H9 (cell line): Measurements from ENCODE around the gene PSMG2. TPM values are rescaled to one million over a fixed set of nuclear protein-coding genes. Genes with fewer than 3 reads are reported as not detected.
"Not testable (repeated sequence)": the region's sequence is repeated elsewhere in the genome, so short reads cannot be mapped to it uniquely, and the experiment has no call there.

Source experiments
- DNase-seq: peaks from one replicate; pipeline ENCODE4 v3.0.0-alpha.2; 2017
- H2AFZ ChIP-seq: one replicate; pipeline ENCODE4 v1.6.1; 2013; ENCODE audit warnings: mild to moderate bottlenecking, low read length, control low read depth, moderate library complexity
- H2AK5ac ChIP-seq: 2 replicates; pipeline ENCODE4 v1.6.1; 2013; ENCODE audit warnings: low read length, control low read depth, mixed read lengths; ENCODE audit not compliant: insufficient read length
- H2BK120ac ChIP-seq: one replicate; pipeline ENCODE4 v1.6.1; 2013; ENCODE audit warnings: low read depth, mild to moderate bottlenecking, low read length, control low read depth, inconsistent platforms; ENCODE audit not compliant: poor library complexity, severe bottlenecking
- H2BK12ac ChIP-seq: 2 replicates; pipeline ENCODE4 v1.6.1; 2013; ENCODE audit warnings: low read length, control low read depth, mixed read lengths, low read depth; ENCODE audit not compliant: insufficient read length
- H2BK15ac ChIP-seq: 2 replicates; pipeline ENCODE4 v1.6.1; 2013; ENCODE audit warnings: low read depth, low read length, control low read depth
- H2BK20ac ChIP-seq: one replicate; pipeline ENCODE4 v1.6.1; 2013; ENCODE audit warnings: low read depth, mild to moderate bottlenecking, low read length, control low read depth, inconsistent platforms; ENCODE audit not compliant: poor library complexity, severe bottlenecking
- H2BK5ac ChIP-seq: 2 replicates; pipeline ENCODE4 v1.6.1; 2013; ENCODE audit warnings: low read length, control low read depth, mixed read lengths; ENCODE audit not compliant: insufficient read length
- H3K14ac ChIP-seq: 2 replicates; pipeline ENCODE4 v1.6.1; 2013; ENCODE audit warnings: low read length, control low read depth; ENCODE audit not compliant: insufficient read depth
- H3K18ac ChIP-seq: 2 replicates; pipeline ENCODE4 v1.6.1; 2013; ENCODE audit warnings: low read depth, mild to moderate bottlenecking, mixed read lengths, low read length, control low read depth; ENCODE audit not compliant: insufficient read length
- H3K23ac ChIP-seq: 2 replicates; pipeline ENCODE4 v1.6.1; 2013; ENCODE audit warnings: low read length, control low read depth, mixed read lengths, low read depth; ENCODE audit not compliant: insufficient read length
- H3K23me2 ChIP-seq: 2 replicates; pipeline ENCODE4 v1.6.1; 2013; ENCODE audit warnings: low read depth, mild to moderate bottlenecking, mixed read lengths, low read length, control low read depth; ENCODE audit not compliant: insufficient read length, poor library complexity, severe bottlenecking
- H3K27ac ChIP-seq: 2 replicates; pipeline ENCODE4 v1.5.1; 2013; ENCODE audit warnings: low read length, control low read depth, mixed read lengths, low read depth; ENCODE audit not compliant: insufficient read length
- H3K27me3 ChIP-seq: 2 replicates; pipeline ENCODE4 v1.6.1; 2013; ENCODE audit warnings: low read length, control low read depth, inconsistent platforms; ENCODE audit not compliant: insufficient read depth
- H3K4ac ChIP-seq: 2 replicates; pipeline ENCODE4 v1.6.1; 2013; ENCODE audit warnings: low read depth, mild to moderate bottlenecking, control low read depth, inconsistent platforms, low read length, moderate library complexity
- H3K4me1 ChIP-seq: 2 replicates; pipeline ENCODE4 v1.6.1; 2013; ENCODE audit warnings: low read length, control low read depth, inconsistent platforms; ENCODE audit not compliant: insufficient read depth
- H3K4me2 ChIP-seq: 2 replicates; pipeline ENCODE4 v1.6.1; 2013; ENCODE audit warnings: low read length, control low read depth, mixed read lengths; ENCODE audit not compliant: insufficient read length, insufficient read depth
- H3K56ac ChIP-seq: 2 replicates; pipeline ENCODE4 v1.6.1; 2013; ENCODE audit warnings: low read depth, mild to moderate bottlenecking, mixed read lengths, low read length, control low read depth; ENCODE audit not compliant: insufficient read length
- H3K79me1 ChIP-seq: 2 replicates; pipeline ENCODE4 v1.6.1; 2013; ENCODE audit warnings: low read depth, mild to moderate bottlenecking, moderate library complexity, low read length, control low read depth, inconsistent platforms; ENCODE audit not compliant: insufficient read depth, poor library complexity, severe bottlenecking
- H3K79me2 ChIP-seq: 2 replicates; pipeline ENCODE4 v1.6.1; 2013; ENCODE audit warnings: low read length, control low read depth, inconsistent platforms; ENCODE audit not compliant: insufficient read depth
- H3K9ac ChIP-seq: 2 replicates; pipeline ENCODE4 v1.6.1; 2013; ENCODE audit warnings: low read length, control low read depth, mixed read lengths; ENCODE audit not compliant: insufficient read length; ENCODE audit errors: extremely low read depth
- H3K9me3 ChIP-seq: one replicate; pipeline ENCODE4 v1.6.1; 2013; ENCODE audit warnings: low read depth, low read length, inconsistent platforms; ENCODE audit not compliant: control insufficient read depth
- H3T11ph ChIP-seq: one replicate; pipeline ENCODE4 v1.6.1; 2013; ENCODE audit warnings: mild to moderate bottlenecking, low read length, control low read depth, inconsistent platforms
- H4K20me1 ChIP-seq: one replicate; pipeline ENCODE4 v1.6.1; 2013; ENCODE audit not compliant: control insufficient read depth, insufficient read length, insufficient read depth
- H4K5ac ChIP-seq: 2 replicates; pipeline ENCODE4 v1.6.1; 2013; ENCODE audit warnings: low read depth, mild to moderate bottlenecking, mixed read lengths, low read length, control low read depth; ENCODE audit not compliant: insufficient read length
- H4K8ac ChIP-seq: replicated peaks from 2 replicates; pipeline ENCODE4 v1.6.1; 2013; ENCODE audit warnings: low read length, control low read depth, mixed read lengths, low read depth; ENCODE audit not compliant: insufficient read length
- H4K91ac ChIP-seq: 2 replicates; pipeline ENCODE4 v1.6.1; 2013; ENCODE audit warnings: low read depth, mild to moderate bottlenecking, moderate library complexity, mixed read lengths, low read length, control low read depth; ENCODE audit not compliant: insufficient read length
- H3K27ac Mint-ChIP-seq, 3 experiments: 2 replicates in 2 of 3; 3 replicates in 1 of 3; pipeline ENCODE4 v1.8.0; 2020 to 2021; ENCODE audit warnings: mixed read lengths in 3 of 3, mild to moderate bottlenecking in 1 of 3, moderate library complexity in 1 of 3
- H3K27me3 Mint-ChIP-seq: 2 replicates; pipeline ENCODE4 v1.8.0; 2021; ENCODE audit warnings: low read depth, mild to moderate bottlenecking, moderate library complexity, mixed read lengths
- H3K36me3 Mint-ChIP-seq, 3 experiments: 2 replicates in 2 of 3; 3 replicates in 1 of 3; pipeline ENCODE4 v1.8.0; 2020 to 2021; ENCODE audit warnings: low read depth in 3 of 3, mixed read lengths in 3 of 3; ENCODE audit not compliant: insufficient read depth in 1 of 3
- H3K4me1 Mint-ChIP-seq, 2 experiments: 2 replicates each; pipeline ENCODE4 v1.8.0; 2020; ENCODE audit warnings: mixed read lengths in 2 of 2
- H3K4me3 Mint-ChIP-seq, 2 experiments: 2 replicates in 1 of 2; 3 replicates in 1 of 2; pipeline ENCODE4 v1.8.0; 2020 to 2021; ENCODE audit warnings: mild to moderate bottlenecking in 2 of 2, mixed read lengths in 2 of 2, moderate library complexity in 1 of 2
- H3K9me3 Mint-ChIP-seq, 2 experiments: 2 replicates in 1 of 2; 3 replicates in 1 of 2; pipeline ENCODE4 v1.8.0; 2020; ENCODE audit warnings: mild to moderate bottlenecking in 2 of 2, mixed read lengths in 2 of 2, moderate library complexity in 1 of 2
- CTCF ChIP-seq: fragments of 200-600 bp; sonication (generic); conservative IDR thresholded peaks from 3 replicates; pipeline ENCODE4 v1.8.0; 2021; ENCODE audit warnings: antibody characterized with exemption, mild to moderate bottlenecking
- WGBS: extraction: QIAGEN DNeasy Blood & Tissue Kit; methylation state at CpG from one replicate; pipeline ENCODE4 v1.1.7; 2013; ENCODE audit warnings: missing lambda C conversion rate, low lambda C conversion rate, mixed read lengths; ENCODE audit not compliant: insufficient read length; ENCODE audit errors: extremely low coverage; 5-methylcytosine and 5-hydroxymethylcytosine counted together
- total RNA-seq: library from RNA; stranded (reverse); gene quantifications from 2 replicates; pipeline ENCODE4 v1.2.1, GENCODE V29; 2021

Gene PSMG2
- total RNA-seq, 1 experiment from 2014 or later = 72.2 TPM

GRCh38 chr18:12754511-12754910, 51.7 kb downstream of the PSMG2 start:
- no peaks in the 10 kb centered on the region for H3K27me3 ChIP-seq
- no peak overlapping the region for H3K56ac ChIP-seq
- H3K14ac ChIP-seq = no peak overlapping the region
- H4K20me1 ChIP-seq = no peaks in the 10 kb centered on the region
- no peak overlapping the region for H3K23ac ChIP-seq
- Mint-ChIP-seq H3K36me3 (no peaks in the 10 kb centered on the region; a peak in 1 of 7 replicates), H3K4me3 (no peak overlapping the region), H3K4me1 (no peaks in the 10 kb centered on the region), H3K27ac (no peak overlapping the region), H3K27me3 (no peaks in the 10 kb centered on the region; the same call in 1 of the 2 replicates), H3K9me3 (no peaks in the 10 kb centered on the region; a peak in 1 of 5 replicates)
- no peak overlapping the region for H2BK12ac ChIP-seq
- no peak overlapping the region for H2AFZ ChIP-seq
- no peak for DNase-seq
- H3K79me2 ChIP-seq = no peaks in the 10 kb centered on the region
- no peaks in the 10 kb centered on the region for H3K23me2 ChIP-seq
- H3T11ph ChIP-seq = no peak overlapping the region
- no peaks in the 10 kb centered on the region for H3K79me1 ChIP-seq
- no peak overlapping the region for H2BK120ac ChIP-seq
- no peak overlapping the region for H3K4ac ChIP-seq
- H2BK15ac ChIP-seq = no peak overlapping the region
- no peak for TF ChIP-seq CTCF
- H3K9ac ChIP-seq = no peak overlapping the region
- no CpG with 5 or more reads among the region's 6 CpGs for WGBS
- no peak overlapping the region for H3K4me2 ChIP-seq
- no peak overlapping the region for H3K18ac ChIP-seq
- H3K9me3 ChIP-seq = no peaks in the 10 kb centered on the region
- no peak overlapping the region for H4K8ac ChIP-seq
- no peaks in the 10 kb centered on the region for H3K4me1 ChIP-seq
- H4K91ac ChIP-seq = no peak overlapping the region
- H3K27ac ChIP-seq = no peak overlapping the region
- no peak overlapping the region for H4K5ac ChIP-seq
- no peak overlapping the region for H2BK20ac ChIP-seq
- H2BK5ac ChIP-seq = no peak overlapping the region
- no peak overlapping the region for H2AK5ac ChIP-seq

GRCh38 chr18:12755606-12756005, 52.8 kb downstream of the PSMG2 start:
- H2BK12ac ChIP-seq, H3T11ph ChIP-seq, H3K18ac ChIP-seq, H3K9me3 Mint-ChIP-seq, H3K23ac ChIP-seq, H3K56ac ChIP-seq, H2BK5ac ChIP-seq, H3K4ac ChIP-seq, H2AK5ac ChIP-seq, H4K5ac ChIP-seq, H3K27me3 Mint-ChIP-seq, H3K4me3 Mint-ChIP-seq, H3K79me2 ChIP-seq, H3K23me2 ChIP-seq, H2BK15ac ChIP-seq, H3K9me3 ChIP-seq, H3K27ac Mint-ChIP-seq, H2BK120ac ChIP-seq, H4K91ac ChIP-seq, H3K4me1 Mint-ChIP-seq, H3K14ac ChIP-seq, H2AFZ ChIP-seq, DNase-seq, H4K20me1 ChIP-seq, H4K8ac ChIP-seq, H3K36me3 Mint-ChIP-seq, H3K4me2 ChIP-seq, H3K9ac ChIP-seq, H2BK20ac ChIP-seq, H3K27me3 ChIP-seq, H3K27ac ChIP-seq, H3K79me1 ChIP-seq, H3K4me1 ChIP-seq: not testable (repeated sequence)
- no CpG with 5 or more reads among the region's 6 CpGs for WGBS
